ENCODE measurements around the gene CNN1. TPM values are rescaled to one million over a fixed set of nuclear protein-coding genes. Genes with fewer than 3 reads are reported as not detected.
A peak's percentile ranks its signal among the peaks of the same experiment; 100 is the strongest.

The CNN1 gene
- total RNA-seq, 1 experiment from 2014 or later = 0.54 TPM

DNA sequence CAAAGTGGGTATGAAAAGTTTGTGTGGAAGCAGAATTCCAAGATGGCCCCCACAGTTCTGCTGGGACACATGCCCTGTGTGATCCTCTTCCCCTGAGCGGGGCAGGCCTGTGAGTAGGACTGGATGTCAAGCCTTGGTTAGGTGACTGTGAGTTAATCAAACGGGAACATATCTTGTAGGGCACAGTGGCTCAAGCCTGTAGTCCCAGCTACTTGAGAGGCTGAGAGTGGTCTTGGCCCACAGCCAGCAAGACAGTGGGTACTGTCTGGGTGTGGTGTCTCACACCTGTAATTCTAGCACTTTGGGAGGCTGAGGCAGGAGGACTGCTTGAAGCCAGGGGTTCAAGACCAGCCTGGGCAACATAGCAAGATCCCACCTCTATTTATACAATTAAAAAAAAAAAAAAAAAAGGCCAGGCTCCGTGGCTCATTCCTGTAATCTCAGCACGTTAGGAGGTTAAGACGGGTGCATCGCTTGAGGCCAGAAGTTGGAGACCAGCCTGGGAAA is 39.4 kb upstream of the CNN1 start:
- H3K9me3 ChIP-seq = no peaks in the 10 kb centered on the region
- DNase-seq = no peak
- Mint-ChIP-seq H3K4me1 (ENCODE audit: low read depth, unreplicated experiment) (no peaks in the 10 kb centered on the region), H3K36me3 (ENCODE audit: insufficient read depth, unreplicated experiment) (peaks cover 7% of the 10 kb centered on the region), H3K27ac (ENCODE audit: unreplicated experiment) (no peak overlapping the region), H3K9me3 (ENCODE audit: unreplicated experiment) (no peaks in the 10 kb centered on the region), H3K4me3 (ENCODE audit: unreplicated experiment) (no peak overlapping the region), H3K27me3 (ENCODE audit: insufficient read depth, unreplicated experiment) (no peaks in the 10 kb centered on the region)
- H3K4me1 ChIP-seq = no peaks in the 10 kb centered on the region
- ChIA-PET POLR2A (no interaction called here), CTCF (no interaction called here)
- intact Hi-C loops (cut with micrococcal nuclease; ENCODE audit: unreplicated experiment) = no loop called here
- no TSS peak for BruUV-seq (replicated peaks)
- no peaks in the 10 kb centered on the region; the same call in 1 of the 2 replicates for H3K36me3 ChIP-seq (ENCODE audit: control insufficient read depth, insufficient read depth, low read length)
- no peak for TF ChIP-seq CTCF (IDR thresholded peaks at IDR 0.05; ENCODE audit: insufficient read depth in 1 of 2, low read depth in 1 of 2, low read length in 1 of 2, severe bottlenecking in 1 of 2, unreplicated experiment in 1 of 2)
- H3K27me3 ChIP-seq (replicated peaks; ENCODE audit: control insufficient read depth, insufficient read depth, low read length) = no peaks in the 10 kb centered on the region
- H3K4me3 ChIP-seq (ENCODE audit: low read depth, low read length) = no peak overlapping the region

GRCh38 chr19:11499890-11500420 is 38.7 kb upstream of the CNN1 start:
- TF ChIP-seq CTCF (IDR thresholded peaks at IDR 0.05; ENCODE audit: insufficient read depth in 1 of 2, low read depth in 1 of 2, low read length in 1 of 2, severe bottlenecking in 1 of 2, unreplicated experiment in 1 of 2) = no peak
- Mint-ChIP-seq H3K4me1 (ENCODE audit: low read depth, unreplicated experiment) (peaks cover 7% of the 10 kb centered on the region), H3K27ac (ENCODE audit: unreplicated experiment) (no peak overlapping the region), H3K4me3 (ENCODE audit: unreplicated experiment) (no peak overlapping the region), H3K9me3 (ENCODE audit: unreplicated experiment) (no peaks in the 10 kb centered on the region), H3K27me3 (ENCODE audit: insufficient read depth, unreplicated experiment) (no peaks in the 10 kb centered on the region), H3K36me3 (ENCODE audit: insufficient read depth, unreplicated experiment) (peaks cover 10% of the 10 kb centered on the region)
- CTCF ChIA-PET = no interaction called here
- POLR2A ChIA-PET = no interaction called here
- Histone ChIP-seq H3K4me1 (no peaks in the 10 kb centered on the region), H3K9me3 (no peaks in the 10 kb centered on the region), H3K36me3 (ENCODE audit: control insufficient read depth, insufficient read depth, low read length) (no peaks in the 10 kb centered on the region; the same call in 1 of the 2 replicates), H3K27me3 (replicated peaks; ENCODE audit: control insufficient read depth, insufficient read depth, low read length) (no peaks in the 10 kb centered on the region), H3K4me3 (ENCODE audit: low read depth, low read length) (no peak overlapping the region)
- BruUV-seq (replicated peaks) = no TSS peak
- intact Hi-C loops (cut with micrococcal nuclease; ENCODE audit: unreplicated experiment) = no loop called here
- no peak for DNase-seq

DNA sequence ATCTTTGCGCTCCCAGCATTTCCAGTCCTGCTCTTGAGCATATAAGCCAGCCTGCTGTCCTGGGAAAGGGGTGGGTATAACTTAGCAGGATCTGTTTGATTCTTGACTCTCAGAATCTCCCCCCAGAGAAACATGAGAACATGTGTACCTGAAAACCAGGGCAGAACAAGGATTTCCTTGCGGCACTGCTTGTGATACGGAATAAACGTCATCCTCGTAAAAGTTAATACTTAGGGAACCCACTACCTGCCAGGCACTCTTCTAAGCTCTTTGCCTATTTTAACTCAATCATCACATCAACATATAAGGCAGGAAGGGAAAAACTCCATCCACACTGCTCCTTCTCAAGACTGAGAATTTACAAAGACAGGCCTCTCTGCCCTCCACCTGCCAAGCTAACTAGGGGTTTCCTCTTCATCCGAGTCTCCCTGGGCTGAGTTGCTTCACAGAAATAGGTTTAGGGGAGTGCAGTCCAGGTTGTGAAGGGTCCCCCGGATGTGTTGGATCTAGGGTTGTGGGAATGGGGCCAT is 34.1 kb upstream of the CNN1 start:
- BruUV-seq (replicated peaks) = no TSS peak
- H3K4me1 Mint-ChIP-seq (ENCODE audit: low read depth, unreplicated experiment) = peaks cover 7% of the 10 kb centered on the region
- DNase-seq = no peak
- intact Hi-C loops (cut with micrococcal nuclease; ENCODE audit: unreplicated experiment) = no loop called here
- TF ChIP-seq CTCF (IDR thresholded peaks at IDR 0.05; ENCODE audit: insufficient read depth in 1 of 2, low read depth in 1 of 2, low read length in 1 of 2, severe bottlenecking in 1 of 2, unreplicated experiment in 1 of 2) = no peak
- H3K4me3 Mint-ChIP-seq (ENCODE audit: unreplicated experiment) = peak overlapping the region; percentile 81
- Histone ChIP-seq H3K27me3 (replicated peaks; ENCODE audit: control insufficient read depth, insufficient read depth, low read length) (no peaks in the 10 kb centered on the region), H3K9me3 (no peaks in the 10 kb centered on the region), H3K4me1 (peaks cover 11% of the 10 kb centered on the region; the same call in 1 of the 2 replicates), H3K36me3 (ENCODE audit: control insufficient read depth, insufficient read depth, low read length) (no peaks in the 10 kb centered on the region; the same call in 1 of the 2 replicates), H3K4me3 (ENCODE audit: low read depth, low read length) (peak overlapping the region; percentile 89)
- no peaks in the 10 kb centered on the region for H3K27me3 Mint-ChIP-seq (ENCODE audit: insufficient read depth, unreplicated experiment)
- peak overlapping the region; percentile 95 for H3K27ac Mint-ChIP-seq (ENCODE audit: unreplicated experiment)
- POLR2A ChIA-PET = interaction anchor here (0.8 kb wide), 1 partner anchor 24 kb away, joined by 3 read pairs; the partner anchor contains the start of gene ECSIT
- peaks cover 32% of the 10 kb centered on the region for H3K36me3 Mint-ChIP-seq (ENCODE audit: insufficient read depth, unreplicated experiment)
- H3K9me3 Mint-ChIP-seq (ENCODE audit: unreplicated experiment) = no peaks in the 10 kb centered on the region
- CTCF ChIA-PET = no interaction called here

All from Caco-2 (cell line).